H1 (cell line): Measurements from ENCODE around the gene SOX2. TPM values are rescaled to one million over a fixed set of nuclear protein-coding genes. Genes with fewer than 3 reads are reported as not detected.

Experiments used
- CHD7 ChIP-seq: fragments of 300-600 bp; sonication (generic); IDR thresholded peaks from 2 replicates; pipeline ENCODE4 v1.7.1; 2012; ENCODE audit warnings: low read length, moderate library complexity, mild to moderate bottlenecking, inconsistent platforms; ENCODE audit not compliant: insufficient replicate concordance
- GABPA ChIP-seq: IDR thresholded peaks from 2 replicates; pipeline ENCODE4 v1.6.1; 2011; ENCODE audit warnings: mild to moderate bottlenecking, low read length, moderate library complexity, borderline replicate concordance; ENCODE audit not compliant: insufficient read depth
- RAD21 ChIP-seq, 2 experiments: IDR thresholded peaks in 1 of 2; conservative IDR thresholded peaks in 1 of 2; 2 replicates each; pipeline ENCODE4 v1.6.1; 2011; ENCODE audit warnings: low read depth in 2 of 2, low read length in 2 of 2, improper control_type of control experiment in 1 of 2, inconsistent platforms in 1 of 2, mild to moderate bottlenecking in 1 of 2, moderate library complexity in 1 of 2
- RFX5 ChIP-seq: IDR thresholded peaks from 2 replicates; pipeline ENCODE4 v1.6.1; 2011; ENCODE audit warnings: low read depth, low read length, improper control_type of control experiment, borderline replicate concordance
- SUZ12 ChIP-seq: fragments of 200-600 bp; sonication (generic); IDR thresholded peaks from 2 replicates; pipeline ENCODE4 v1.6.1; 2012; ENCODE audit warnings: mild to moderate bottlenecking, inconsistent platforms, low read length, moderate library complexity, mixed read lengths
- YY1 ChIP-seq: IDR thresholded peaks from 2 replicates; pipeline ENCODE4 v1.6.1; 2011; ENCODE audit warnings: low read depth, mild to moderate bottlenecking, low read length
- polyA plus RNA-seq, 7 experiments: library from polyadenylated mRNA; depleted of rRNA in 3 of 7; stranded (reverse) in 5 of 7; unstranded in 2 of 7; fragments of >200 nt in 5 of 7; fragments of 200-250 nt in 2 of 7; gene quantifications; 1 replicate in 5 of 7; 2 replicates in 1 of 7; 4 replicates in 1 of 7; pipeline versions ENCODE4 v1.2.1 to v1.2.3, GENCODE V29; 2011 to 2013; ENCODE audit warnings: missing spikeins in 2 of 7, mixed read lengths in 2 of 7
- total RNA-seq: library from RNA; stranded (reverse); fragmentation: NEBNext Ultra II Directional; extraction: Animal tissue kit (Norgen Biotek cat#: 25700); gene quantifications from 2 replicates; pipeline ENCODE4 v1.2.1, GENCODE V29; 2021
- TF ChIP-seq, protein P1 (sequence below), 3 experiments: IDR thresholded peaks; 1 replicate in 2 of 3; 2 replicates in 1 of 3; pipeline versions ENCODE4 v1.5.1 to v1.6.1; 2011; ENCODE audit warnings: low read length in 3 of 3, mild to moderate bottlenecking in 3 of 3, inconsistent platforms in 2 of 3, low read depth in 1 of 3, moderate library complexity in 1 of 3; ENCODE audit not compliant: insufficient read depth in 1 of 3; ENCODE audit errors: control extremely low read depth in 1 of 3

The SOX2 gene
- total and polyA plus RNA-seq, 2 of the 8 experiments (the other 6 are each of a cell fraction or from before 2014, with no cell fraction given) = 149 to 247 TPM

DNA sequence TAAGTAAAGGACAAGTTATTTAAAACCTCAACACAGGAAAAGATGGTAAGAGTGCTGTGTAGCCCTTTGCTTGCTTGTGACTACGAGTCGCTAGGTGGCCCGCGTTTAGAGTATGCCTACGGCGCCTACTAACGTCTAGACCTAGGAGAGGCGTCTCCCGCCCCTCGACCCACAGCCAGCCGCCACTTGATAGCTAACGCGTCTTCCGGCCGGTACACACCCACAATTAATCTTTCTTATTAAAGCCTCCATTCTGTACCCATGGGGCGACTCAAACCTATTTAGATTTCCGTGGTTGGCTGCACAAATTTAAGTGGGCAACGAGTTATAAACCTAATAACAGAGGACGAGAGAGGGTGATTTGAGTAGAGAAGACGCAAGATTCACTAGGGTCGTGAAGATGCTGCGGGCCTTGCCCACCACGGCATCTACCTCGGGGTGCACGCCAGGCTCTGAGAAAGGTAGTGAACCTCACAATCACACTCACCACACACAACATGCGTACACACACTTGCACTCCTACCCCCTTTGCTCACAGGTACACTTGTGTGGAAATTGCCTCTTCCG is 12.0 kb downstream of the SOX2 start (continued):
- no peak for TF ChIP-seq CHD7
- TF ChIP-seq SUZ12 = peak; percentile 31; the same call in 1 of the 2 replicates
- TF ChIP-seq RFX5 = no peak
- no peak for TF ChIP-seq YY1
- TF ChIP-seq GABPA = no peak
- TF ChIP-seq, protein P1, sequence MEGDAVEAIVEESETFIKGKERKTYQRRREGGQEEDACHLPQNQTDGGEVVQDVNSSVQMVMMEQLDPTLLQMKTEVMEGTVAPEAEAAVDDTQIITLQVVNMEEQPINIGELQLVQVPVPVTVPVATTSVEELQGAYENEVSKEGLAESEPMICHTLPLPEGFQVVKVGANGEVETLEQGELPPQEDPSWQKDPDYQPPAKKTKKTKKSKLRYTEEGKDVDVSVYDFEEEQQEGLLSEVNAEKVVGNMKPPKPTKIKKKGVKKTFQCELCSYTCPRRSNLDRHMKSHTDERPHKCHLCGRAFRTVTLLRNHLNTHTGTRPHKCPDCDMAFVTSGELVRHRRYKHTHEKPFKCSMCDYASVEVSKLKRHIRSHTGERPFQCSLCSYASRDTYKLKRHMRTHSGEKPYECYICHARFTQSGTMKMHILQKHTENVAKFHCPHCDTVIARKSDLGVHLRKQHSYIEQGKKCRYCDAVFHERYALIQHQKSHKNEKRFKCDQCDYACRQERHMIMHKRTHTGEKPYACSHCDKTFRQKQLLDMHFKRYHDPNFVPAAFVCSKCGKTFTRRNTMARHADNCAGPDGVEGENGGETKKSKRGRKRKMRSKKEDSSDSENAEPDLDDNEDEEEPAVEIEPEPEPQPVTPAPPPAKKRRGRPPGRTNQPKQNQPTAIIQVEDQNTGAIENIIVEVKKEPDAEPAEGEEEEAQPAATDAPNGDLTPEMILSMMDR (IDR thresholded peaks at IDR 0.05; ENCODE audit: control extremely low read depth in 1 of 3, insufficient read depth in 1 of 3, low read depth in 1 of 3, low read length in 3 of 3) = peak in 2 of 3 experiments; percentile 9 to 16; a peak in 1 of 4 replicates
- TF ChIP-seq RAD21 (IDR thresholded peaks at IDR 0.05 in 1 of 2, conservative IDR thresholded peaks at IDR 0.05 in 1 of 2; ENCODE audit: low read depth in 2 of 2, low read length in 2 of 2) = peak; percentile 17 to 19; a peak in 1 of 4 replicates
